ENCODE results near the gene SEPTIN5.

The SEPTIN5 gene

GRCh38 chr22:19735665-19736510 is 21.6 kb downstream of the SEPTIN5 start:
- DNase-seq: no peak

- DNase-seq: no peak
Observed at GRCh38 chr22:19737846-19738663, 23.8 kb downstream of the SEPTIN5 start.

GRCh38 chr22:19738664-19739447 is 24.6 kb downstream of the SEPTIN5 start:
- DNase-seq: no peak

GRCh38 chr22:19739448-19739895 is 25.2 kb downstream of the SEPTIN5 start:
- no peak for DNase-seq

GRCh38 chr22:19739911-19740449 is 25.7 kb downstream of the SEPTIN5 start:
- no peak for DNase-seq

GRCh38 chr22:19740586-19740985 is 26.3 kb downstream of the SEPTIN5 start:
- DNase-seq: no peak

- no peak for DNase-seq
Observed at GRCh38 chr22:19741053-19741452, 26.8 kb downstream of the SEPTIN5 start.

- no peak for DNase-seq
Observed at GRCh38 chr22:19742160-19743066, 28.1 kb downstream of the SEPTIN5 start.

GRCh38 chr22:19743081-19743480 is 28.8 kb downstream of the SEPTIN5 start:
- DNase-seq: no peak

- no peak for DNase-seq
Observed at GRCh38 chr22:19743651-19744050, 29.3 kb downstream of the SEPTIN5 start.

GRCh38 chr22:19744350-19745006 is 30.2 kb downstream of the SEPTIN5 start:
- DNase-seq: no peak

GRCh38 chr22:19745155-19746101 is 31.1 kb downstream of the SEPTIN5 start:
- no peak for DNase-seq

- no peak for DNase-seq
Observed at GRCh38 chr22:19746726-19747125, 32.4 kb downstream of the SEPTIN5 start.

GRCh38 chr22:19747551-19747950 is 33.2 kb downstream of the SEPTIN5 start:
- DNase-seq: no peak

GRCh38 chr22:19748139-19748538 is 33.8 kb downstream of the SEPTIN5 start:
- no peak for DNase-seq

- no peak for DNase-seq
Observed at GRCh38 chr22:19748991-19749664, 34.8 kb downstream of the SEPTIN5 start.

- DNase-seq: no peak
Observed at GRCh38 chr22:19749876-19750275, 35.6 kb downstream of the SEPTIN5 start.

GRCh38 chr22:19750507-19751490 is 36.5 kb downstream of the SEPTIN5 start:
- DNase-seq: no peak
